ENCODE results near the gene FOXC1. TPM values are rescaled to one million over a fixed set of nuclear protein-coding genes. Genes with fewer than 3 reads are reported as not detected.

FOXC1 gene
- total and polyA plus RNA-seq, 2 of the 13 experiments (the other 11 are each of a cell fraction or from before 2014, with no cell fraction given) = 0.44 to 0.55 TPM

DNA sequence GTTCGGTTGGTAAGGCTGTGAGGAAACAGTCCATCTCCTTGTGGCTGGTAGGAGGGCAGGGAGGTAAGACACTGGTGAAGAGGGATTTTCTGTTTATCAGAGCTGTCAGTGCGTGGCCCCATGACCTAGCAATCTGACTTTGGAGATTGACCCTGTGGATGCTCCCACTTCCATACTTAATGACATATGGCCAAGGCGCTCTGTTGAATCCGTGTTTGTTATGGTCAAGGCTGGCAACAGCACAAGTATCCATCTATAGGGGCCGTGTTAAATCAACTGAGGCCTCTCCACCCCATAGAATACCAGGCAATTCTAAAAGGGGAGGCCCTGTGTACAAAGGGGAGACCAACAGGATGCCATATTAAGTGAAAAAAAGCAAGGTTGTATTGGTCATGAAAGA, 25.6 kb upstream of the FOXC1 start:
- TF ChIP-seq FOXA1 (IDR thresholded peaks at IDR 0.05) (no peak), FOXA1 (CRISPR knock-in tag; IDR thresholded peaks at IDR 0.05) (no peak), RNF2 (conservative IDR thresholded peaks at IDR 0.05; ENCODE audit: low read depth) (no peak)
- ChIA-PET POLR2A (no interaction called here), CTCF (ENCODE audit: low intra/inter-chr PET ratio, low total read pairs) (no interaction called here)
- Histone ChIP-seq H3K79me2 (ENCODE audit: insufficient read depth, low read length) (no peaks in the 10 kb centered on the region), H3K4me2 (ENCODE audit: low read depth, low read length) (no peak overlapping the region), H3K9ac (ENCODE audit: insufficient read depth, low read depth, low read length) (no peak overlapping the region), H3K9me3 (ENCODE audit: low read length) (no peaks in the 10 kb centered on the region), H2AFZ (ENCODE audit: low read length) (no peak overlapping the region), H3K4me3 (replicated peaks in 1 of 3; ENCODE audit: insufficient read depth in 1 of 3, low read depth in 2 of 3, low read length in 3 of 3) (no peak overlapping the region), H4K20me1 (ENCODE audit: insufficient read depth, low read length) (no peaks in the 10 kb centered on the region), H3K36me3 (replicated peaks in 1 of 2; ENCODE audit: control insufficient read depth in 1 of 2, insufficient read depth in 2 of 2, low read length in 2 of 2) (no peaks in the 10 kb centered on the region), H3K4me1 (ENCODE audit: insufficient read depth, low read length) (peaks cover 7% of the 10 kb centered on the region), H3K27ac (ENCODE audit: extremely low read length, insufficient read depth, low read length) (no peak overlapping the region), H3K27me3 (ENCODE audit: control insufficient read depth in 1 of 2, insufficient read depth in 2 of 2, low read length in 2 of 2) (peaks cover 4 to 23% of the 10 kb centered on the region in 2 experiments; a peak in 2 of 5 replicates)
- ATAC-seq (no peak), FAIRE-seq (no peak), DNase-seq (ENCODE audit: low spot score) (no peak)
- no TSS peak for BruUV-seq (replicated peaks)
- in situ Hi-C loops (cut with HindIII; ENCODE audit: extremely low pct_ligation_motif_present, low pct_unique_long_range_greater_than_20kb) (no loop called here), intact Hi-C loops (cut with micrococcal nuclease; ENCODE audit: unreplicated experiment) (no loop called here)
- WGBS (ENCODE audit: low lambda C conversion rate) = 56% methylated on average over 5 of the region's 5 CpGs

DNA sequence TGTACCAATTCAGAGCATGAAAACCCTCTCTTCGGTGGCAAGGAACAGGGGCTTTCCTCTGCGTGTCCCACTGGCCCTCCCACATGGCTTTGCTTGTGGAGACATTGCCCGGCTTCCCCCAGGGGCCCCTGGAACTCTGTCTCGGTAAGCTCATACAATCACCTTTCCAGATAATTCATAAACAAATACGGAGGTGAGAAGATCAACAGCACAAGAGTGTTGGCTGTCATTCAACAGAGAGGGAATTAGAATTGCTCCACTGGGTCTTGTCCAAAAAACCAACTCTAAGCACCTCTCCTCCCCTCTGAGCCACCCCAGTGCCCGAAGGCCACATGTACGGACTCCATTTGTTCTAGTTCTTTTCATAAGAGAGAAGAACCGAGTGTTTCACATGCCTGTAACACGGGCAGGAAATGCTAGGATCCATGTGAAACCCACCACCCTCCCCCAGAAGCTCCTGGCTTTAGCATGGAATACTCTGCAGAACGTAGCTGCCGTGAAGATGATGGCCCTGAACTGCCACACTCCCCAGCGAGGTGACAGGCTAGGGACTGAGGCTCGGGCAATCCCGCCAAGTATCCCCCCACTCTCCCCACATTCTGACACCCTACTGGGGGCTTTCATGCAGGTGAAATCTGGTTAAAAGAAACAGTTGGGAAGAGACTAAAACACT, 24.6 kb upstream of the FOXC1 start:
- in situ Hi-C loops (cut with HindIII; ENCODE audit: extremely low pct_ligation_motif_present, low pct_unique_long_range_greater_than_20kb) (no loop called here), intact Hi-C loops (cut with micrococcal nuclease; ENCODE audit: unreplicated experiment) (no loop called here)
- Histone ChIP-seq H3K79me2 (ENCODE audit: insufficient read depth, low read length) (no peaks in the 10 kb centered on the region), H3K27me3 (ENCODE audit: control insufficient read depth in 1 of 2, insufficient read depth in 2 of 2, low read length in 2 of 2) (peaks cover 4 to 15% of the 10 kb centered on the region in 2 experiments; a peak in 2 of 5 replicates), H3K9me3 (ENCODE audit: low read length) (no peaks in the 10 kb centered on the region), H3K36me3 (replicated peaks in 1 of 2; ENCODE audit: control insufficient read depth in 1 of 2, insufficient read depth in 2 of 2, low read length in 2 of 2) (no peaks in the 10 kb centered on the region), H3K4me1 (ENCODE audit: insufficient read depth, low read length) (peaks cover 16% of the 10 kb centered on the region), H3K4me2 (ENCODE audit: low read depth, low read length) (no peak overlapping the region), H4K20me1 (ENCODE audit: insufficient read depth, low read length) (no peaks in the 10 kb centered on the region), H3K4me3 (replicated peaks in 1 of 3; ENCODE audit: insufficient read depth in 1 of 3, low read depth in 2 of 3, low read length in 3 of 3) (no peak overlapping the region), H2AFZ (ENCODE audit: low read length) (no peak overlapping the region), H3K9ac (ENCODE audit: insufficient read depth, low read depth, low read length) (no peak overlapping the region), H3K27ac (ENCODE audit: extremely low read length, insufficient read depth, low read length) (no peak overlapping the region)
- FAIRE-seq = no peak
- DNase-seq (ENCODE audit: low spot score) = no peak
- no TSS peak for BruUV-seq (replicated peaks)
- ATAC-seq = no peak
- CTCF ChIA-PET (ENCODE audit: low intra/inter-chr PET ratio, low total read pairs) = no interaction called here
- POLR2A ChIA-PET = no interaction called here
- WGBS (ENCODE audit: low lambda C conversion rate) = 48% methylated on average over 14 of the region's 14 CpGs
- TF ChIP-seq EEA1 (CRISPR knock-in tag; IDR thresholded peaks at IDR 0.05; ENCODE audit: borderline replicate concordance) = no peak
- TF ChIP-seq ZNF883 (CRISPR knock-in tag; IDR thresholded peaks at IDR 0.05; ENCODE audit: not compliant biosample characterization) = no peak
- TF ChIP-seq, protein P1, sequence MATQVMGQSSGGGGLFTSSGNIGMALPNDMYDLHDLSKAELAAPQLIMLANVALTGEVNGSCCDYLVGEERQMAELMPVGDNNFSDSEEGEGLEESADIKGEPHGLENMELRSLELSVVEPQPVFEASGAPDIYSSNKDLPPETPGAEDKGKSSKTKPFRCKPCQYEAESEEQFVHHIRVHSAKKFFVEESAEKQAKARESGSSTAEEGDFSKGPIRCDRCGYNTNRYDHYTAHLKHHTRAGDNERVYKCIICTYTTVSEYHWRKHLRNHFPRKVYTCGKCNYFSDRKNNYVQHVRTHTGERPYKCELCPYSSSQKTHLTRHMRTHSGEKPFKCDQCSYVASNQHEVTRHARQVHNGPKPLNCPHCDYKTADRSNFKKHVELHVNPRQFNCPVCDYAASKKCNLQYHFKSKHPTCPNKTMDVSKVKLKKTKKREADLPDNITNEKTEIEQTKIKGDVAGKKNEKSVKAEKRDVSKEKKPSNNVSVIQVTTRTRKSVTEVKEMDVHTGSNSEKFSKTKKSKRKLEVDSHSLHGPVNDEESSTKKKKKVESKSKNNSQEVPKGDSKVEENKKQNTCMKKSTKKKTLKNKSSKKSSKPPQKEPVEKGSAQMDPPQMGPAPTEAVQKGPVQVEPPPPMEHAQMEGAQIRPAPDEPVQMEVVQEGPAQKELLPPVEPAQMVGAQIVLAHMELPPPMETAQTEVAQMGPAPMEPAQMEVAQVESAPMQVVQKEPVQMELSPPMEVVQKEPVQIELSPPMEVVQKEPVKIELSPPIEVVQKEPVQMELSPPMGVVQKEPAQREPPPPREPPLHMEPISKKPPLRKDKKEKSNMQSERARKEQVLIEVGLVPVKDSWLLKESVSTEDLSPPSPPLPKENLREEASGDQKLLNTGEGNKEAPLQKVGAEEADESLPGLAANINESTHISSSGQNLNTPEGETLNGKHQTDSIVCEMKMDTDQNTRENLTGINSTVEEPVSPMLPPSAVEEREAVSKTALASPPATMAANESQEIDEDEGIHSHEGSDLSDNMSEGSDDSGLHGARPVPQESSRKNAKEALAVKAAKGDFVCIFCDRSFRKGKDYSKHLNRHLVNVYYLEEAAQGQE (IDR thresholded peaks at IDR 0.05; ENCODE audit: borderline replicate concordance in 1 of 2, low read depth in 1 of 2, low read length in 2 of 2) = no peak
- no peak for TF ChIP-seq ZNF34 (CRISPR knock-in tag; IDR thresholded peaks at IDR 0.05; ENCODE audit: borderline replicate concordance)
- TF ChIP-seq, protein P2, sequence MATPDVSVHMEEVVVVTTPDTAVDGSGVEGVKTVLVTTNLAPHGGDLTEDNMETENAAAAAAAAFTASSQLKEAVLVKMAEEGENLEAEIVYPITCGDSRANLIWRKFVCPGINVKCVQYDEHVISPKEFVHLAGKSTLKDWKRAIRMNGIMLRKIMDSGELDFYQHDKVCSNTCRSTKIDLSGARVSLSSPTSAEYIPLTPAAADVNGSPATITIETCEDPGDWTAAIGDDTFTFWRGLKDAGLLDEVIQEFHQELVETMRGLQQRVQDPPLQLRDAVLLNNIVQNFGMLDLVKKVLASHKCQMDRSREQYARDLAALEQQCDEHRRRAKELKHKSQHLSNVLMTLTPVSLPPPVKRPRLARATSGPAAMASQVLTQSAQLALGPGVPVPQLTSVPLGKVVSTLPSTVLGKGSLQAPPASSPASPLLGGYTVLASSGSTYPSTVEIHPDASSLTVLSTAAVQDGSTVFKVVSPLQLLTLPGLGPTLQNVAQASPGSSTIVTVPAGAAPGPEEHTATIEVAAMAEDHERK (CRISPR knock-in tag; IDR thresholded peaks at IDR 0.05; ENCODE audit: low read depth) = no peak
- TF ChIP-seq, protein P3, sequence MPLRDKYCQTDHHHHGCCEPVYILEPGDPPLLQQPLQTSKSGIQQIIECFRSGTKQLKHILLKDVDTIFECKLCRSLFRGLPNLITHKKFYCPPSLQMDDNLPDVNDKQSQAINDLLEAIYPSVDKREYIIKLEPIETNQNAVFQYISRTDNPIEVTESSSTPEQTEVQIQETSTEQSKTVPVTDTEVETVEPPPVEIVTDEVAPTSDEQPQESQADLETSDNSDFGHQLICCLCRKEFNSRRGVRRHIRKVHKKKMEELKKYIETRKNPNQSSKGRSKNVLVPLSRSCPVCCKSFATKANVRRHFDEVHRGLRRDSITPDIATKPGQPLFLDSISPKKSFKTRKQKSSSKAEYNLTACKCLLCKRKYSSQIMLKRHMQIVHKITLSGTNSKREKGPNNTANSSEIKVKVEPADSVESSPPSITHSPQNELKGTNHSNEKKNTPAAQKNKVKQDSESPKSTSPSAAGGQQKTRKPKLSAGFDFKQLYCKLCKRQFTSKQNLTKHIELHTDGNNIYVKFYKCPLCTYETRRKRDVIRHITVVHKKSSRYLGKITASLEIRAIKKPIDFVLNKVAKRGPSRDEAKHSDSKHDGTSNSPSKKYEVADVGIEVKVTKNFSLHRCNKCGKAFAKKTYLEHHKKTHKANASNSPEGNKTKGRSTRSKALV (CRISPR knock-in tag; IDR thresholded peaks at IDR 0.05) = no peak
- TF ChIP-seq ZFX (CRISPR knock-in tag; IDR thresholded peaks at IDR 0.05; ENCODE audit: low read depth) = no peak
- TF ChIP-seq NFYB (CRISPR knock-in tag; IDR thresholded peaks at IDR 0.05) = no peak

Data from HepG2 (cell line).